GM21390 (cell line): ENCODE results near the gene CCDC73.
"Not testable (repeated sequence)": the region's sequence is repeated elsewhere in the genome, so short reads cannot be mapped to it uniquely, and the experiment has no call there.

Experiments used
- ATAC-seq: cut with Tn5 transposase; IDR thresholded peaks from one replicate; pipeline ENCODE4 v1.9.1; 2021; ENCODE audit not compliant: unreplicated experiment

CCDC73 gene

GRCh38 chr11:32706985-32707741 lies 87.3 kb downstream of the CCDC73 start:
- ATAC-seq, result peak; percentile 96

- ATAC-seq, result no peak
Observed at GRCh38 chr11:32705309-32706033, 89.0 kb downstream of the CCDC73 start.

- no peak for ATAC-seq
Observed at GRCh38 chr11:32704775-32705174, 89.7 kb downstream of the CCDC73 start.

GRCh38 chr11:32704261-32704660 lies 90.2 kb downstream of the CCDC73 start:
- no peak for ATAC-seq

- no peak for ATAC-seq
Observed at GRCh38 chr11:32701616-32702015, 92.8 kb downstream of the CCDC73 start.

GRCh38 chr11:32698579-32698978 lies 95.9 kb downstream of the CCDC73 start:
- ATAC-seq, result no peak

GRCh38 chr11:32671051-32671450 lies 123.4 kb downstream of the CCDC73 start:
- ATAC-seq, result no peak

- ATAC-seq, result no peak
Observed at GRCh38 chr11:32659672-32660071, 134.8 kb downstream of the CCDC73 start.

- ATAC-seq, result no peak
Observed at GRCh38 chr11:32658639-32659406, 135.6 kb downstream of the CCDC73 start.

- no peak for ATAC-seq
Observed at GRCh38 chr11:32643526-32643925, 150.9 kb downstream of the CCDC73 start.

- no peak for ATAC-seq
Observed at GRCh38 chr11:32641361-32641760, 153.1 kb downstream of the CCDC73 start.

GRCh38 chr11:32635819-32636218 lies 158.6 kb downstream of the CCDC73 start:
- no peak for ATAC-seq

- no peak for ATAC-seq
Observed at GRCh38 chr11:32630844-32631243, 163.6 kb downstream of the CCDC73 start.

- no peak for ATAC-seq
Observed at GRCh38 chr11:32616903-32617302, 177.6 kb downstream of the CCDC73 start.

GRCh38 chr11:32615422-32615821 lies 179.0 kb downstream of the CCDC73 start:
- ATAC-seq, result no peak

- ATAC-seq, result no peak
Observed at GRCh38 chr11:32613500-32614151, 180.8 kb downstream of the CCDC73 start.

- no peak for ATAC-seq
Observed at GRCh38 chr11:32610797-32611352, 183.6 kb downstream of the CCDC73 start.

GRCh38 chr11:32608826-32609225 lies 185.6 kb downstream of the CCDC73 start:
- ATAC-seq, result not testable (repeated sequence)

- no peak for ATAC-seq
Observed at GRCh38 chr11:32606220-32606619, 188.2 kb downstream of the CCDC73 start.

- no peak for ATAC-seq
Observed at GRCh38 chr11:32602657-32603415, 191.6 kb downstream of the CCDC73 start.
